CD4-positive, alpha-beta memory T cell (primary cell): ENCODE results near the gene KCNIP1. TPM values are rescaled to one million over a fixed set of nuclear protein-coding genes. Genes with fewer than 3 reads are reported as not detected.

Experiments used
- CTCF ChIA-PET: fragments of 350-600 bp; sonication (Branson Sonifier 250); formaldehyde crosslinking; loops from one replicate; lab custom pipeline; 2021; ENCODE audit warnings: inconsistent platforms; ENCODE audit not compliant: partially characterized antibody; lab: Charles Lee
- POLR2A ChIA-PET: fragments of 350-600 bp; sonication (Branson Sonifier 250); formaldehyde crosslinking; loops from one replicate; lab custom pipeline; 2021; ENCODE audit not compliant: partially characterized antibody; lab: Charles Lee
- DNase-seq, 5 donors: peaks; one replicate each; pipeline versions ENCODE4 v3.0.0 to v3.0.0-alpha.2; 2020 to 2022; ENCODE audit warnings: mixed read lengths in 1 of 5
- H3K27ac ChIP-seq: one replicate; pipeline ENCODE4 v1.7.0; 2013; ENCODE audit warnings: low read depth, low read length
- H3K27me3 ChIP-seq: 2 replicates; pipeline ENCODE4 v1.7.0; 2013; ENCODE audit warnings: mild to moderate bottlenecking, low read length, moderate library complexity; ENCODE audit not compliant: insufficient read depth
- H3K36me3 ChIP-seq: 2 replicates; pipeline ENCODE4 v1.7.0; 2013; ENCODE audit warnings: mild to moderate bottlenecking, low read length, moderate library complexity; ENCODE audit not compliant: insufficient read depth
- H3K4me1 ChIP-seq: 2 replicates; pipeline ENCODE4 v1.7.0; 2013; ENCODE audit warnings: mild to moderate bottlenecking, low read length, moderate library complexity; ENCODE audit not compliant: insufficient read depth
- H3K4me3 ChIP-seq, 2 donors: one replicate each; pipeline ENCODE4 v1.7.0; 2013; ENCODE audit warnings: low read length in 2 of 2, mild to moderate bottlenecking in 1 of 2
- H3K9me3 ChIP-seq, 2 donors: one replicate each; pipeline ENCODE4 v1.7.0; 2013; ENCODE audit warnings: low read length in 2 of 2, control low read depth in 1 of 2; ENCODE audit not compliant: control insufficient read depth in 1 of 2
- H3K27ac Mint-ChIP-seq, 7 donors: one replicate each; pipeline ENCODE4 v1.8.0; 2020 to 2021; ENCODE audit warnings: mixed read lengths in 7 of 7, mild to moderate bottlenecking in 6 of 7, inconsistent platforms in 3 of 7, moderate library complexity in 3 of 7
- H3K27me3 Mint-ChIP-seq, 2 donors: one replicate each; pipeline ENCODE4 v1.8.0; 2020 to 2021; ENCODE audit warnings: mixed read lengths in 2 of 2
- H3K36me3 Mint-ChIP-seq, 2 donors: one replicate each; pipeline ENCODE4 v1.8.0; 2020 to 2021; ENCODE audit warnings: mixed read lengths in 2 of 2, inconsistent platforms in 1 of 2, mild to moderate bottlenecking in 1 of 2
- H3K4me1 Mint-ChIP-seq, 4 donors: one replicate each; pipeline ENCODE4 v1.8.0; 2020 to 2021; ENCODE audit warnings: mixed read lengths in 4 of 4, mild to moderate bottlenecking in 1 of 4
- H3K4me3 Mint-ChIP-seq, 8 donors: one replicate each; pipeline ENCODE4 v1.8.0; 2020 to 2021; ENCODE audit warnings: mixed read lengths in 8 of 8, mild to moderate bottlenecking in 7 of 8, moderate library complexity in 6 of 8, inconsistent platforms in 3 of 8
- H3K9me3 Mint-ChIP-seq, 8 donors: one replicate each; pipeline ENCODE4 v1.8.0; 2020 to 2021; ENCODE audit warnings: mixed read lengths in 8 of 8, mild to moderate bottlenecking in 5 of 8, inconsistent platforms in 3 of 8, moderate library complexity in 1 of 8
- intact Hi-C: fragments of 100-400 bp; cut with micrococcal nuclease; formaldehyde crosslinking; loops from one replicate; pipeline ENCODE4 v1.15.1; 2023
- polyA plus RNA-seq, 2 donors: library from polyadenylated mRNA; unstranded; fragments of 300-500 nt; fragmentation: Illumina TruSeq; gene quantifications; one replicate each; pipeline ENCODE4 v1.2.3, GENCODE V29; 2021
- total RNA-seq, 2 experiments: library from RNA; stranded (reverse); gene quantifications; one replicate each; pipeline ENCODE4 v1.2.3, GENCODE V29; 2021

The KCNIP1 gene
- total and polyA plus RNA-seq, 4 experiments from 2014 or later = not detected

GRCh38 chr5:170498811-170499351, 4.9 kb upstream of the KCNIP1 start:
- ChIA-PET CTCF (no interaction called here), POLR2A (no interaction called here)
- Histone ChIP-seq H3K27ac (no peak overlapping the region), H3K27me3 (no peaks in the 10 kb centered on the region), H3K4me3 (no peak overlapping the region), H3K36me3 (no peaks in the 10 kb centered on the region), H3K9me3 (no peaks in the 10 kb centered on the region), H3K4me1 (no peaks in the 10 kb centered on the region)
- no peak overlapping the region for H3K4me3 Mint-ChIP-seq
- DNase-seq = no peak
- H3K27ac Mint-ChIP-seq = no peak overlapping the region
- H3K4me1 Mint-ChIP-seq = peaks cover 0 to 3% (median 1%) of the 10 kb centered on the region in 4 donors
- H3K9me3 Mint-ChIP-seq = peaks cover 0 to 7% (median 4%) of the 10 kb centered on the region in 8 donors
- intact Hi-C loops = no loop called here
- peaks cover 29 to 61% of the 10 kb centered on the region in 2 donors for H3K27me3 Mint-ChIP-seq
- H3K36me3 Mint-ChIP-seq = no peaks in the 10 kb centered on the region

- Mint-ChIP-seq H3K27me3 (peaks cover 27 to 57% of the 10 kb centered on the region in 2 donors), H3K9me3 (peaks cover 0 to 7% (median 4%) of the 10 kb centered on the region in 8 donors), H3K4me1 (peaks cover 0 to 3% (median 1%) of the 10 kb centered on the region in 4 donors), H3K36me3 (no peaks in the 10 kb centered on the region), H3K27ac (peak overlapping the region in 1 of 7 donors; percentile 49), H3K4me3 (no peak overlapping the region)
- intact Hi-C loops = no loop called here
- H3K9me3 ChIP-seq = no peaks in the 10 kb centered on the region
- H3K4me1 ChIP-seq = no peaks in the 10 kb centered on the region
- no peak overlapping the region for H3K4me3 ChIP-seq
- H3K27me3 ChIP-seq = peaks cover 2% of the 10 kb centered on the region
- POLR2A ChIA-PET = no interaction called here
- CTCF ChIA-PET = no interaction called here
- no peak overlapping the region for H3K27ac ChIP-seq
- no peaks in the 10 kb centered on the region for H3K36me3 ChIP-seq
- no peak for DNase-seq
These were observed 4.2 kb upstream of the KCNIP1 start for GRCh38 chr5:170499621-170500020.

- no peaks in the 10 kb centered on the region for H3K36me3 ChIP-seq
- H3K36me3 Mint-ChIP-seq = no peaks in the 10 kb centered on the region
- no peaks in the 10 kb centered on the region for H3K9me3 ChIP-seq
- H3K27me3 Mint-ChIP-seq = peaks cover 37 to 61% of the 10 kb centered on the region in 2 donors
- no peak overlapping the region for H3K27ac Mint-ChIP-seq
- H3K4me1 ChIP-seq = no peaks in the 10 kb centered on the region
- no peak overlapping the region for H3K27ac ChIP-seq
- peaks cover 0 to 3% (median 1%) of the 10 kb centered on the region in 4 donors for H3K4me1 Mint-ChIP-seq
- peaks cover 0 to 7% (median 4%) of the 10 kb centered on the region in 8 donors for H3K9me3 Mint-ChIP-seq
- no peak overlapping the region for H3K4me3 Mint-ChIP-seq
- DNase-seq = no peak
- peaks cover 11% of the 10 kb centered on the region for H3K27me3 ChIP-seq
- no peak overlapping the region for H3K4me3 ChIP-seq
- intact Hi-C loops = no loop called here
- ChIA-PET POLR2A (no interaction called here), CTCF (interaction anchor here (0.6 kb wide), 1 partner anchor 546 kb away, joined by 3 read pairs; no protein-coding TSS in a partner anchor)
These were observed 2.5 kb upstream of the KCNIP1 start for GRCh38 chr5:170501361-170501760.

GRCh38 chr5:170501931-170502330, 1.9 kb upstream of the KCNIP1 start:
- H3K9me3 Mint-ChIP-seq = peaks cover 0 to 7% (median 4%) of the 10 kb centered on the region in 8 donors
- H3K27me3 Mint-ChIP-seq = peaks cover 37 to 55% of the 10 kb centered on the region in 2 donors
- H3K4me3 ChIP-seq = no peak overlapping the region
- H3K27ac Mint-ChIP-seq = no peak overlapping the region
- no peaks in the 10 kb centered on the region for H3K36me3 ChIP-seq
- H3K36me3 Mint-ChIP-seq = no peaks in the 10 kb centered on the region
- ChIA-PET POLR2A (no interaction called here), CTCF (interaction anchor here (0.6 kb wide), 1 partner anchor 546 kb away, joined by 3 read pairs; no protein-coding TSS in a partner anchor)
- no peaks in the 10 kb centered on the region for H3K9me3 ChIP-seq
- DNase-seq = no peak
- no peak overlapping the region for H3K4me3 Mint-ChIP-seq
- H3K27me3 ChIP-seq = peaks cover 11% of the 10 kb centered on the region
- H3K4me1 Mint-ChIP-seq = peaks cover 0 to 3% (median 1%) of the 10 kb centered on the region in 4 donors
- intact Hi-C loops = no loop called here
- no peak overlapping the region for H3K27ac ChIP-seq
- no peaks in the 10 kb centered on the region for H3K4me1 ChIP-seq

- Histone ChIP-seq H3K27me3 (peaks cover 11% of the 10 kb centered on the region), H3K36me3 (no peaks in the 10 kb centered on the region), H3K4me3 (no peak overlapping the region), H3K27ac (no peak overlapping the region), H3K4me1 (no peaks in the 10 kb centered on the region), H3K9me3 (no peaks in the 10 kb centered on the region)
- DNase-seq = no peak
- H3K4me3 Mint-ChIP-seq = peak overlapping the region in 1 of 8 donors; percentile 39
- H3K36me3 Mint-ChIP-seq = no peaks in the 10 kb centered on the region
- ChIA-PET POLR2A (no interaction called here), CTCF (no interaction called here)
- H3K27me3 Mint-ChIP-seq = peaks cover 36 to 45% of the 10 kb centered on the region in 2 donors
- intact Hi-C loops = no loop called here
- H3K9me3 Mint-ChIP-seq = peaks cover 0 to 7% (median 3%) of the 10 kb centered on the region in 8 donors
- H3K27ac Mint-ChIP-seq = no peak overlapping the region
- peaks cover 0 to 3% (median 1%) of the 10 kb centered on the region in 4 donors for H3K4me1 Mint-ChIP-seq
These were observed 921 bp downstream of the KCNIP1 start for GRCh38 chr5:170504616-170505266.

- H3K36me3 Mint-ChIP-seq = no peaks in the 10 kb centered on the region
- H3K27me3 Mint-ChIP-seq = peaks cover 17 to 21% of the 10 kb centered on the region in 2 donors
- no peak overlapping the region for H3K4me3 Mint-ChIP-seq
- peaks cover 11% of the 10 kb centered on the region for H3K27me3 ChIP-seq
- H3K9me3 Mint-ChIP-seq = no peaks in the 10 kb centered on the region
- DNase-seq = no peak
- H3K27ac Mint-ChIP-seq = no peak overlapping the region
- ChIA-PET POLR2A (no interaction called here), CTCF (no interaction called here)
- H3K4me3 ChIP-seq = no peak overlapping the region
- H3K27ac ChIP-seq = no peak overlapping the region
- intact Hi-C loops = no loop called here
- H3K4me1 ChIP-seq = no peaks in the 10 kb centered on the region
- peaks cover 0 to 3% (median 1%) of the 10 kb centered on the region in 4 donors for H3K4me1 Mint-ChIP-seq
- no peaks in the 10 kb centered on the region for H3K9me3 ChIP-seq
- H3K36me3 ChIP-seq = no peaks in the 10 kb centered on the region
These were observed 4.2 kb downstream of the KCNIP1 start for GRCh38 chr5:170508036-170508435.

- CTCF ChIA-PET = no interaction called here
- H3K36me3 ChIP-seq = no peaks in the 10 kb centered on the region
- Mint-ChIP-seq H3K9me3 (no peaks in the 10 kb centered on the region), H3K36me3 (no peaks in the 10 kb centered on the region), H3K27me3 (peaks cover 17% of the 10 kb centered on the region in 2 donors), H3K4me1 (no peaks in the 10 kb centered on the region), H3K27ac (no peak overlapping the region), H3K4me3 (no peak overlapping the region)
- no peaks in the 10 kb centered on the region for H3K4me1 ChIP-seq
- no peak overlapping the region for H3K4me3 ChIP-seq
- H3K9me3 ChIP-seq = no peaks in the 10 kb centered on the region
- no peak overlapping the region for H3K27ac ChIP-seq
- H3K27me3 ChIP-seq = peaks cover 11% of the 10 kb centered on the region
- no peak for DNase-seq
- POLR2A ChIA-PET = no interaction called here
- intact Hi-C loops = no loop called here
These were observed 5.0 kb downstream of the KCNIP1 start for GRCh38 chr5:170508660-170509347.
